Natural killer cell (primary cell): ENCODE measurements around the gene LCT. TPM values are rescaled to one million over a fixed set of nuclear protein-coding genes. Genes with fewer than 3 reads are reported as not detected.

ENCODE experiments used
- ATAC-seq, 3 donors: fragments of 150-1000 bp in 2 of 3; fragments of 200-7000 bp in 1 of 3; cut with Tn5 transposase; 1 replicate in 1 of 3; 2 replicates in 2 of 3; pipeline ENCODE4 v1.10.0; 2021; ENCODE audit warnings: mild to moderate bottlenecking in 2 of 3, moderate library complexity in 2 of 3
- DNase-seq, 2 donors: peaks; one replicate each; pipeline versions ENCODE4 v3.0.0 to v3.0.0-alpha.2; 2013 to 2021; ENCODE audit warnings: mixed read lengths in 1 of 2
- H3K27ac ChIP-seq: one replicate; pipeline ENCODE4 v1.5.1; 2013; ENCODE audit warnings: mild to moderate bottlenecking, low read length
- H3K27me3 ChIP-seq: one replicate; pipeline ENCODE4 v1.6.1; 2013; ENCODE audit warnings: low read length; ENCODE audit not compliant: control insufficient read depth, insufficient read depth
- H3K36me3 ChIP-seq: one replicate; pipeline ENCODE4 v1.6.1; 2013; ENCODE audit warnings: low read length; ENCODE audit not compliant: control insufficient read depth, insufficient read depth
- H3K4me1 ChIP-seq: one replicate; pipeline ENCODE4 v1.6.1; 2013; ENCODE audit warnings: low read length; ENCODE audit not compliant: control insufficient read depth, insufficient read depth
- H3K4me3 ChIP-seq: one replicate; pipeline ENCODE4 v1.5.1; 2013; ENCODE audit warnings: low read length
- H3K9me3 ChIP-seq: one replicate; pipeline ENCODE4 v1.6.1; 2013; ENCODE audit warnings: low read length; ENCODE audit not compliant: control insufficient read depth, insufficient read depth
- H3K27ac Mint-ChIP-seq, 2 donors: one replicate each; pipeline ENCODE4 v1.8.0; 2022; ENCODE audit warnings: mild to moderate bottlenecking in 2 of 2, mixed read lengths in 2 of 2, moderate library complexity in 1 of 2
- H3K27me3 Mint-ChIP-seq, 2 donors: one replicate each; pipeline ENCODE4 v1.8.0; 2022; ENCODE audit warnings: low read depth in 2 of 2, mixed read lengths in 2 of 2
- H3K36me3 Mint-ChIP-seq: one replicate; pipeline ENCODE4 v1.8.0; 2022; ENCODE audit warnings: mixed read lengths
- H3K4me1 Mint-ChIP-seq, 2 donors: one replicate each; pipeline ENCODE4 v1.8.0; 2022; ENCODE audit warnings: mixed read lengths in 2 of 2
- H3K4me3 Mint-ChIP-seq: one replicate; pipeline ENCODE4 v1.8.0; 2022; ENCODE audit warnings: mild to moderate bottlenecking, moderate library complexity, mixed read lengths
- H3K9me3 Mint-ChIP-seq, 2 donors: one replicate each; pipeline ENCODE4 v1.8.0; 2022; ENCODE audit warnings: mixed read lengths in 2 of 2
- CTCF ChIP-seq: fragments of 200-600 bp; IDR thresholded peaks from one replicate; pipeline ENCODE4 v1.8.0; 2022; ENCODE audit warnings: antibody characterized with exemption
- WGBS: methylation state at CpG from one replicate; pipeline ENCODE4 v1.1.7; 2013; ENCODE audit warnings: missing lambda C conversion rate; ENCODE audit not compliant: insufficient coverage; 5-methylcytosine and 5-hydroxymethylcytosine counted together
- intact Hi-C: fragments of 100-400 bp; cut with micrococcal nuclease; formaldehyde crosslinking; loops from one replicate; pipeline ENCODE4 v1.14.2; 2022
- total RNA-seq, 4 donors: library from RNA; stranded (reverse); fragments of 120-200 nt in 1 of 4; gene quantifications; one replicate each; pipeline versions ENCODE4 v1.2.3 to v1.2.4, GENCODE V29; 2013 to 2022

The LCT gene
- total RNA-seq, 3 donors from 2014 or later (not counting 1 experiment from before 2014, with no cell fraction given) = 0.05 TPM; not detected in 2

- H3K27me3 Mint-ChIP-seq = no peaks in the 10 kb centered on the region
- Histone ChIP-seq H3K36me3 (peaks cover 34% of the 10 kb centered on the region), H3K4me1 (no peaks in the 10 kb centered on the region), H3K4me3 (no peak overlapping the region), H3K9me3 (no peaks in the 10 kb centered on the region), H3K27me3 (no peaks in the 10 kb centered on the region), H3K27ac (no peak overlapping the region)
- DNase-seq = no peak
- H3K9me3 Mint-ChIP-seq = no peaks in the 10 kb centered on the region
- H3K36me3 Mint-ChIP-seq = peaks cover 22% of the 10 kb centered on the region
- no peak overlapping the region for H3K4me3 Mint-ChIP-seq
- 94% methylated on average over 3 of the region's 3 CpGs for WGBS
- no peaks in the 10 kb centered on the region for H3K4me1 Mint-ChIP-seq
- ATAC-seq = no peak
- TF ChIP-seq CTCF = no peak
- intact Hi-C loops = no loop called here
- H3K27ac Mint-ChIP-seq = no peak overlapping the region
Observed at GRCh38 chr2:135845257-135845656, 8.3 kb upstream of the LCT start.

- H3K36me3 Mint-ChIP-seq = peaks cover 18% of the 10 kb centered on the region
- Histone ChIP-seq H3K4me3 (no peak overlapping the region), H3K36me3 (peaks cover 34% of the 10 kb centered on the region), H3K27ac (no peak overlapping the region), H3K27me3 (no peaks in the 10 kb centered on the region), H3K4me1 (no peaks in the 10 kb centered on the region), H3K9me3 (no peaks in the 10 kb centered on the region)
- intact Hi-C loops = no loop called here
- H3K27ac Mint-ChIP-seq = no peak overlapping the region
- no peak for ATAC-seq
- H3K9me3 Mint-ChIP-seq = no peaks in the 10 kb centered on the region
- H3K4me3 Mint-ChIP-seq = no peak overlapping the region
- no peak for TF ChIP-seq CTCF
- H3K4me1 Mint-ChIP-seq = no peaks in the 10 kb centered on the region
- H3K27me3 Mint-ChIP-seq = no peaks in the 10 kb centered on the region
- WGBS = 98% methylated on average over 10 of the region's 12 CpGs
- DNase-seq = no peak
Observed at GRCh38 chr2:135844301-135844895, 7.4 kb upstream of the LCT start.

GRCh38 chr2:135843671-135844070 lies 6.7 kb upstream of the LCT start:
- Histone ChIP-seq H3K27me3 (no peaks in the 10 kb centered on the region), H3K27ac (no peak overlapping the region), H3K9me3 (no peaks in the 10 kb centered on the region), H3K4me1 (no peaks in the 10 kb centered on the region), H3K4me3 (no peak overlapping the region), H3K36me3 (peaks cover 34% of the 10 kb centered on the region)
- DNase-seq (no peak), ATAC-seq (no peak)
- no peak overlapping the region for H3K4me3 Mint-ChIP-seq
- intact Hi-C loops = no loop called here
- TF ChIP-seq CTCF = no peak
- H3K27me3 Mint-ChIP-seq = no peaks in the 10 kb centered on the region
- WGBS = 100% methylated on average over 1 of the region's 3 CpGs
- no peak overlapping the region for H3K27ac Mint-ChIP-seq
- no peaks in the 10 kb centered on the region for H3K4me1 Mint-ChIP-seq
- H3K36me3 Mint-ChIP-seq = peaks cover 18% of the 10 kb centered on the region
- H3K9me3 Mint-ChIP-seq = no peaks in the 10 kb centered on the region

- no peaks in the 10 kb centered on the region for H3K9me3 ChIP-seq
- Mint-ChIP-seq H3K36me3 (peaks cover 18% of the 10 kb centered on the region), H3K27me3 (no peaks in the 10 kb centered on the region), H3K4me3 (no peak overlapping the region), H3K4me1 (no peaks in the 10 kb centered on the region), H3K9me3 (no peaks in the 10 kb centered on the region), H3K27ac (peak overlapping the region; percentile 29 to 38)
- WGBS = 64% methylated on average over 2 of the region's 2 CpGs
- no peak for TF ChIP-seq CTCF
- H3K27ac ChIP-seq = no peak overlapping the region
- no peak for ATAC-seq
- H3K27me3 ChIP-seq = no peaks in the 10 kb centered on the region
- intact Hi-C loops = no loop called here
- peaks cover 22% of the 10 kb centered on the region for H3K36me3 ChIP-seq
- DNase-seq = no peak
- H3K4me3 ChIP-seq = no peak overlapping the region
- H3K4me1 ChIP-seq = no peaks in the 10 kb centered on the region
Observed at GRCh38 chr2:135840601-135841000, 3.6 kb upstream of the LCT start.
